Measurements from ENCODE around the gene CCDC159. TPM values are rescaled to one million over a fixed set of nuclear protein-coding genes. Genes with fewer than 3 reads are reported as not detected.
A peak's percentile ranks its signal among the peaks of the same experiment; 100 is the strongest.
"Not testable (repeated sequence)": the region's sequence is repeated elsewhere in the genome, so short reads cannot be mapped to it uniquely, and the experiment has no call there.

Gene CCDC159, protein sequence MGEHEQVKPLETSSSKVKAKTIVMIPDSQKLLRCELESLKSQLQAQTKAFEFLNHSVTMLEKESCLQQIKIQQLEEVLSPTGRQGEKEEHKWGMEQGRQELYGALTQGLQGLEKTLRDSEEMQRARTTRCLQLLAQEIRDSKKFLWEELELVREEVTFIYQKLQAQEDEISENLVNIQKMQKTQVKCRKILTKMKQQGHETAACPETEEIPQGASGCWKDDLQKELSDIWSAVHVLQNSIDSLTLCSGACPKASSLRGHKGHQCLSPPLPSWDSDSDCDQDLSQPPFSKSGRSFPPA
- total RNA-seq (2014; rRNA removed; shearing (Covaris generic)), result 0.63 and 0.68 TPM in 2 replicates

DNA sequence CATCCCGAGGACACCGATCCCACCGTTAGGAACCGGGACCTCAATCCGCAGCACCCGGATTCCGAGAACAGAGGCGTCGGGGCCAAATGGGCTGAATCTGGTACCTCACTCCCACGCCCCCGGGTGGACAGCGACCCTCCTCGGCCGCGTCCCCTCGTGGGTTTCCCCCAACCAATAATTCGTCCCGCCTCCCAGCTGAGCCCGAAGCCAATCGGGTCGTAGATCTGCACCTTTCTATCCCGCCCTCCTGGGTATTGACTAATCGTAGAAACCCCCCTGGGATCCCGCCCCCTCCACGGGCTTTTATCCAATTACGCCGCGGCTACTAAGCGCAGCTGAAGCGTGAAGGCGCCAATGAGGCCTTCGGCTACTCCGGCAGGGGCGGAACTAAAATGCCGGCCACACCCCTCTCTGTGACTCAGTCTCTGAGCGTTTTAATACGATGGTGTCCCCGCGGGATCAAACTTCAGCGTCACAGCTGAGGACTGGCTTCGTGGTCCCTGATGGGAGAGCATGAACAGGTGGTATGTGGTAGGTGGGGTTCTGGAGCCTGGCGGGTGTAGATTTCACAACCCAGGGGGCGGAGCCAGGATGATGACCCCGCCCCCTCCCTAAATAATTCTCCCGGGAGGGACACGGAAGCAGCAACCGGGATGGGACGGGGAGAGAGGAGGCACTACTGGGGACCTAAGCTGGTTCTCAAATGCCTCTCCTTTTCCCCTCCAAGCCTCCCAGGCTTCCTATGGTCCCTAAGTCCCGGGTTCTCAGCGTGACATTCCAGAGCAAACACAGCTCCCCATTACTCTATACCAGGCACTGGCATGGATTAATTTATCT lies at the start of gene CCDC159, which contains the start of gene TMEM205:
TSS of gene CCDC159 (plus strand) at position 416 of the 837 bp plus-strand sequence. CDS start at position 504, 88 bp downstream.
TSS of gene TMEM205 (minus strand) at position 165 of the 837 bp plus-strand sequence. CDS start 649 bp downstream, outside the sequence.
- peak; percentile 98 for DNase-seq (ENCODE audit: low read depth)

DNA sequence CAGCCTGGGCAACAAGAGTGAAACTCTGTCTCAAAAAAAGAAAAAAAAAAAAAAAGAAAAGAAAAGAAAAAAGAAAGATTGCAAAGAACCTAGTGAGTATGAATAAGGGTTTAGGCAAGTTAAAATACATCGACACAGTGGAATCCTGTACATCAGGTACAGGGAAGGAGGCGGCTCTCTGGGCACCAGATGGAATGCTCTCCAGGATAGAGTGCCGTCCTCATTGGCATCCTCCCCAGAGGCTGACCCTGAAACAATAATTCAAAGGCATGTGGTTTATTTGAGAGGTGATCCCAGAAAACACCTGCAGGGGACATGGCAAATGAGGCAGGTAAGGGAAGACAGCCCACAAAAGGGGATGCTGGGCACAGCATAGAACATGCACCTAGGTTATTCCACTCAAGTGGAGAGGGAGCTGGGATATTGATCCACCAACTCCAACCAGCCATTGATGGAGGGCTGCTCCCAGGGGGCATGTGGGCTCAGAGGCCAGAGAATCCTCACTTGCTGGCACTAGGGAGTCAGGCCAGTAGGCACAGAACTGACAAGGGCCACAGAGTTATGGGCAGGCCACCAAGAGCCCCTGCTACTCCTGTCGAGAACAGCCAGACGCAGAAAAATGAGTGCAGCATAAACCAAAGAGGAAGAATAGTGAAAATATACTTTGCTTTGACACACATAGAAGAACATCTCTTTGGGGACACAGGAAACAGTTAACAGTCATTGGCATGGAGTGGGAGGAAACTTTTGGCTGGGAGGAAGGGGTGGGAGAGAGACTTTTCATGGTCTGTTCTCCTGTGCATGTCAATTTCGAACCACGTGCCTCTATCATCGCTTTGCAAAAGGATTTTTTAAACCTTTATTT lies 46.1 kb upstream of the CCDC159 start:
- no peak for DNase-seq (ENCODE audit: low read depth)

DNA sequence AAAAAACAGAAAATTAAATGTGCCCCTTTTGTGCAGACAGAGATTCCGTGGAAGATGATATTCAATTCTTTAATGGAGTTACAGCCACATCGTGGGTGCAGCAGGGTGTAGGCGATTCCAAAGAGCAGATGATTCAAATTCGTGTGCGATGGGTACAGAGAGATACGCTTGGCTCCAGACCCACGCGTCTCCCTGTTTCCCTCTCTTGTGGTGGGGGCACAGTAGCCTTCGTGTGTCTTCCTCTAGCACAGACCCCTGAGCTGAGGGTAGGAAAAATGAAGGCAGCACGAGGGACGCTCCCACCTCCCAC lies 45.6 kb upstream of the CCDC159 start:
- no peak for DNase-seq (ENCODE audit: low read depth)

DNA sequence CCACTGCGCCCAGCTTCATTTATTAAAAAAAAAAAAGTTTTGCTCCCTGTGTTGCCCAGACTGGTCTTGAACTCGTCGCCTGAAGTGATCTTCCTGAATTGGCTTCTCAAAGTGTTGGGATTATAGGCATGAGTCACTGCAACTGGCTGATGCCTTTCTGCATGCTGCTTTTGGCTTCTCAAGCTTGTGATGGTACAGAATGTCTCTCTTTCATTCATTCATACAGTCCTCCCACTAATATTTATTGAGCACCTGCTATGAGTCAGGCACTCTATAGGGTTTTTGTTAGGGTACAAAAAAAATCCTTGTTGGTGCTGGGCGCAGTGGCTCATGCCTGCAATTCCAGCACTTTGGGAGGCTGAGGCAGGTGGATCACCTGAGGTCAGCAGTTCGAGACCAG lies 41.4 kb upstream of the CCDC159 start:
- DNase-seq (ENCODE audit: low read depth), result no peak

DNA sequence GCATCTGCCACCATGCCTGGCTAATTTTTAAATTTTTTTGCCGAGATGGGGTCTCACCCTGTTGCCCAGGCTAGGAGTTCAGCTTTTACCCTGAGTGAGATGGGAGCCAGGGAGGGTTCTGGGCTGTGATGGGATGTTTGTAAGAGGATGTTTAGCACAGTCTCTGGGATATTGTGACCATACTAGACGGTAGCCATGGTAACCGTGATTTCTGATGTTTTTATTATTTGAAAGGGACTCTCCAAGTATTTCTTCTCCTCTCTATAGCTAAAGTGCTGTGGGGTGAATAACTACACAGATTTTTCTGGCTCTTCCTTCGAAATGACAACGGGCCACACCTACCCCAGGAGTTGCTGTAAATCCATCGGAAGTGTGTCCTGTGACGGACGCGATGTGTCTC lies 40.0 kb upstream of the CCDC159 start:
- no peak for DNase-seq (ENCODE audit: low read depth)

DNA sequence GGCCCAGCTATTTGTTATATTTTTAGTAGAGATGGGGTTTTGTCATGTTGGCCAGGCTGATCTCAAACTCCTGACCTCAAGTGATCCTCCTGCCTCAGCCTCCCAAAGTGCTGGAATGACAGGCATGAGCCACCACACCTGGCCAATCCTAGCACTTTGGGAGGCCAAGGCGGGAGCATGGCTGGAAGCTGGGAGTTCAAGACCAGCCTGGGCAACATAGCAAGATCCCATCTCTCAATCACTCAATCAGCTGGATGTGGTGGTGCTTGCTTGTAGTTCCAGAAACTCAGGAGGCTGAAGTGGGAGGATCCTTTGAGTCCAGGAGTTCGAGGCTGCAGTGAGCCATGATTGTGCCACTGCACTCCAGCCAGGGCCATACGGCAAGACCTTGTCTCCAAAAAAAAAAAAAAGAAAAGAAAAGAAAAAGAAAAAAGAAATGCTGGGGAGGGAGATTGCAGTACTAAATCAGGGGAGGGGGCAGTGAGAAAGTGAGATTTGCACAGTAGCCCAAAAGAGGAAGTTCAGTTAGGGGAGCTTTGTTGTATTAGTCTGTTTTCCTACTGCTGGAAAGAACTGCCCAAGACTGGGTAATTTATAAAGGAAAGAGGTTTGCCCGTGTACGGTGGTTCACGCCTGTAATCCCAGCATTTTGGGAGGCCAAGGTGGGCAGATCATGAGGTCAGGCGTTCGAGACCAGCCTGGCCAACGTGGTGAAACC lies 25.9 kb upstream of the CCDC159 start:
- DNase-seq (ENCODE audit: low read depth), result not testable (repeated sequence)

DNA sequence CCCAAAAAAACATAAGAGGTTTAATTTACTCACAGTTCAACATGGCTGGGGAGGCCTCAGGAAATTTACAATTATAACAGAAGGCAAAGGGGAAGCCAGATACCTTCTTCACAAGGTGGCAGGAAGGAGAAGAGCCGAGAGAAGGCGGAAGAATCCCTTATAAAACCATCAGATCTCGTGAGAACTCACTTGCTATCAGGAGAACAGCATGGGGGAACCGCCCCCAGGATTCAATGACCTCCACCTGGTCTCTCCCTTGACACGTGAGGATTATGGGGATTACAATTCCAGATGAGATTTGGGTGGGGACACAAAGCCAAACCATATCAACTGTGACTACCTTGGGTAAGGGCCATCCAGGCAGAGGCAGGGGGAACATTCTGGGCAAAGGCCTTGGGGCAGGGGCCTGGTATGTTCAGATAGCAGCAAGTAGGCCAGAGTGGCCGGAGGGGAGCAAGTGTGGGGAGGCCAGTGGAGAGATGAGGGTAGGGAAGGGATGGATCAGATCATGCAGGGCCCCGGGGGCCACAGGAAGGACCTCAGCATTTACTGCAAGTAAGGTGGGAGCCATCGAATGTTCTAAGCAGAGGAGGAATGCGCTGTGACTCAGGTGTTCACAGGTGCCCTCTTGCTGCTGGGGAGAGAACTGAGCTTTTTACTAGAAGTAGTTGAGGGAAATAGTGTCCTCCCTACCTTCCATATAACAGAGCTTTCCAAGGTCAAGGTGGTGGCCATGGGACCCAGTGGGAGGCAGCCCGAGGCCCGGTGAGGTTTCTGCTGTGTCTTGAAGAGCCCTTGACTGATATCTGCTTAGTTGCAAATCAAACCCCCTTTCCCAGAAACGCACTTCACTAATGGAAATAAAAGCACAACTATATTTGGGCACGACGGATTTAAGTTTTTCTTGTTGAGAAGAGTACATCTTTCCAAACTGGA lies 24.9 kb upstream of the CCDC159 start:
- DNase-seq (ENCODE audit: low read depth), result no peak

DNA sequence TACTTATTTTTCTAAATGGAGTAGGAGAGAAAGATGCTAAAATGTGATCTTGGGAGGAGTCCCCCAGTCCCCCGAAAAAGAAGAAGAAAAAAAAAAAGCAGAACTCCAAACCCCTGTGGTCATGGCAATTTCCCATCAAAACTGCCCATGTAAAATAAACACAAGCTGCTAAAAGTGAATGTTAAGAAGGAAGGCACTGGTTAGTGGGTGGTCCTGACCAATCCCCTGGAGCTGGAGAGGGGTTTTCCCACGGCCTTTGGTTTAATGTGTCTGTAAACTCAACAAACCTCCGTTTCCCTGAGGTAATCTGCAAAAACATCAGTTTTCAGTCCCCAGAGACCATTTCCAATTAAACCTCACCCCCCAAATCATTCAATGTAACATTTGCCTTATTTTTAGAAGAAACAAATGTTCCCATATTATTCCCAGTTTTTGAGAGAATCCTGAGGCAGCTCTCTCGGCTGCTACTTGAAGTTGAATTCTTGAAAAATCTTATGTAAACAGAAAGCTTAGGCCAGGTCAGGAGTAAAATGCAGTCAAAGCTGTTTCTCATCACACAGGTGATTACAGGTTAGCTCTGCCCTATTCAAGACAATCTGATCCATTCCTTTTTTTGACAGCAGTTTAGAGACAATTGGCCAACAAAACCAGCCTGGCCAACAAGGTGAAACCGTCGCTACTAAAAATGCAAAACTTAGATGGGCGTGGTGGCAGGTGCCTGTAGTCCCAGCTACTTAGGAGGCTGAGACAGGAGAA lies 23.9 kb upstream of the CCDC159 start:
- peak; percentile 21 for DNase-seq (ENCODE audit: low read depth)

DNA sequence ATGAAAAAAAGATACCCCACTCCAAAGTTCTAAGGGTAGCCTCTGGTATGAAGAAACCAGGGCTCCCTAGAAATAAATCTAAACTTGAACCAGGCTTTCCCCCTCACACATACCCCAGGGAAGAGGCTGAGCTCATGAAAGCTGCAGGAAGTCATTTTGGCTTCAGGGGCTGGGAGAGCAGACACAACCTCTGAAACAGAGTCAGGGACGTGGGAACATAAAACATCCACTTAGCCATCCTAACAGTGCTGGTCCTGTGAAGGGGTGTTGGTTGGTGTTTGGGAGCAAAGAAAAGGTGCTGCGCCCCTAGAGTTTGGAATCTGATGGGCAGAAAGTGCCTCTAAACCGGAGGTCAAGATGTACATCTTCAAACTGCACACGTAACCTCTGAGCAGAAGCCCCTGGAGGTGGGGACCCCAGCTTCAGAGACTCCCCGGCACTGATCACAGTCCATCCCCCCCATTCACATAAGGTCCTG lies 22.7 kb upstream of the CCDC159 start:
- DNase-seq (ENCODE audit: low read depth), result no peak

DNA sequence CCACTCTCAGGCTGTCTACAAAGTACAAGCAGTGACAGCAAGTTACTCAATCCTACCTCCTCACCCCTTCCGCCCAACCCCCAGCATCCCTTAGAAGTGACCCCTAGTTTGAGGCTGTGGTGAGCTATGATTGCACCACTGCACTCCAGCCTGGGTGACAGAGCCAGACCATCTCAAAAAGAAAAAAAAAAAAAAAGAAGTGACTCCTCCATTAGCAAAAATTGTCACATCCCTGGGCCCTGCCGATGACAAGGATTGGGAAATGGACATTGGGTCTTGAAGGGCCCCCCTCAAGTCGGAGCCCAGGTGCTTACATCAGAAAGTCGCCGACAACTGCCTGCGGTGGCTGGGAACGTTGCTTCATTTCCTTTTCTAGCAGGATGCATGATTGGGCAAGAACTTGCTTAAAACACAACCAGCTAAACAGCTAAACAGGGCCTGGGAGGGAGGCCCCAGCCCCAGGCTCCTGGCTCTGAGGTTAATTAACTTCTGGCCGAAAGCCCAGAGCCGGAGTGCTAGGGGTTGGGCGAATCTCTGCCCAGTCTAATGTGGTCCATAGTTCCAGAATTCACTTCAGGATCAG lies 22.1 kb upstream of the CCDC159 start:
- peak; percentile 90 for DNase-seq (ENCODE audit: low read depth)

DNA sequence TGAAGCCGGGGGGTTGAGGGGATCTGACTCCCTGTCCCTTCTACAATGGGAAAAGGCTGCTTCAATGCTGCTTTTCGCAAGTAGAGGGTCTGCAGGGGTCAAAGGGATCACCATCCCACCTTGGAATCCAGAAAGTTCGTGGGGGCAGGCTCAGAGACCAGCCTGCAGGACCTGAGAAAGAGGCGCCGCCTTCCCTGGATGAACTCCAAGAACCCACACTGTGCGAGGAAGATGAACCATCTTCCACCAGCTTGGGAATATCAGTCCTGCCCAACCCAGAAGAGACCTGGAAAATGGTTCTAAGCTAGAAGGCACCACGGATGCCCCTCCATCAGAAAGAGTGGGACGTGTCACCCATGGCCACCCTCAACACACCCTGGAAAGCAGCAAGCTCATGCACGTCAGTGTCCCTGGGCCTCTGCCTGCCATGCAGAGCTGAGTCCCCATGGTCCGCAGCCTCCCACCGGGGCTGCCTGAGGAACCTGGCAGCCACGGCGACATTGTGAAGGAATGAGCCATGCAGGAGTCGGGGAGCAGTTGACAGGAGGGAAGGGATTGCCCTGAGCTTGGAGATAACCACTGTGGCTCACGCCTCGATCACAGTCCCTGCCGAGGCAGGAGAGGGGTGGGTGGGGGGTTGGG lies 21.4 kb upstream of the CCDC159 start:
- DNase-seq (ENCODE audit: low read depth), result no peak

DNA sequence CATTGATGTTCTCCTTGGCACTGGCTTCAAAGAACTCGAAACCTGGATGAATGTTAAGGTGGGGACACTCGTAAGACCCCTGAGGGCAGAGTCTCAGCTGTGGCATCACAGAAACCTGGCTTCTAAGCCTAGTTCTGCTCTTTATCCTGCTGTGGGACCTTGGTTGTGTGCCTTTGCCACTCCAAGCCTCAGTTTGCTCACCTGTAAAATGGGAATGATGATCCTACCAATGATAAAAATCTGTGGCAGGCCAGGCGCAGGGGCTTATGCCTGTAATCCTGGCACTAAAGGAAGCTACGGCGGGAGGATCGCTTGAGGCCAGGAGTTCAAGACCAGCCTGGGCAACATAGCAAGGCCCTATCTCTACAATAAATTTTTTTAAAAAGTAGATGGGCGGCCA lies 20.8 kb upstream of the CCDC159 start:
- DNase-seq (ENCODE audit: low read depth), result no peak

DNA sequence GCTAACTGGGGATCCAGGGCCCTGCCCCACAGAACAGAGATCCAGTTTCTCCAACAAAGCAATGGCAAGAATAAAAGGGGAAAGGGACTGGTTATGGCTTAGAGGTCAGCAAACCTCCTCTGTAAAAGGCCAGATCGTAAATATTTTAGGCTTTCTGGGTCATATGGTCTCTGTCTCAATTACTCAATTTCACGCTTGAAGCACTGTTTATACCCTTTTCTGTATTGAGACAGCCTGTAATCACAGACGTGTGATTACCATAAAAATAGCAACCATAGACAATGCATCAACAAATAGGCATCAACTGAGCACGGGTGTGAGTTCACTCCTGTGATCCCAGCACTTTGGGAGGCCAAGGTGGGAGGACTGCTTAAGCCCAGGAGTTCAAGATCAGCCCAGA lies 16.2 kb upstream of the CCDC159 start:
- DNase-seq (ENCODE audit: low read depth), result no peak

DNA sequence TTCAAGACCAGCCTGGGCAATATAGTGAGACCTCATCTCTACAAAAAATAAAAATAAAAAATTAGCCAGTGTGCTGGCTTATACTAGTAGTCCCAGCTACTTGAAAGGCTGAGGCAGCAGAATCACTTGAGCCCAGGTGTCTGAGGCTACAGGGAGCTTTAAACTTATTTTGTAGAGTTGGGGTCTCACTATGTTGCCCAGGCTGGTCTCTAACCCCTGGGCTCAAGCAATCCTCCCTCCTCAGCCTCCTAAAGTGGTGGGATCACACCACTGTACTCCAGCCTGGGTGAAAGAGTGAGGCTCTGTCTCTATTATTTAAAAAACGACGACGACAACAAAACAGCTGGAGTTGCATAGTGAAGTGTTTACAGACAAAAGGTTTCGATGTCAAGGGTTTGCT lies 14.8 kb upstream of the CCDC159 start:
- no peak for DNase-seq (ENCODE audit: low read depth)

DNA sequence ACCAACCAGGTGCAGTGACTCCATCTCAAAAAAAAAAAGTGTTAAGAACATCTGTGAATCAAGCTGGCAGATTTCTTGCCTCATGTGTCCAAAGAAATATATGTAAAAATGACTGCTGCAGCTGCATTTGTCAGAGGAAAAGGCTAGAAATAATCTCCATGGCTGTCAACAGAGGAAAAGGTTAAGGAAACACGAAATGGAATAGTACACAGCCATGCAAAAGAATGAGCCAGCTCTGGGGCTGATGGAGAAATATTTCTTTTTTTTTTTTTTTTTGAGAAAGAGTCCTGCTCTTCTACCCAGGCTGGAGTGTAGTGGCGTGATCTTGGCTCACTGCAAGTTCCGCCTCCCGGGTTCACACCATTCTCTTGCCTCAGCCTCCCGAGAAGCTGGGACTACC lies 13.5 kb upstream of the CCDC159 start:
- no peak for DNase-seq (ENCODE audit: low read depth)

DNA sequence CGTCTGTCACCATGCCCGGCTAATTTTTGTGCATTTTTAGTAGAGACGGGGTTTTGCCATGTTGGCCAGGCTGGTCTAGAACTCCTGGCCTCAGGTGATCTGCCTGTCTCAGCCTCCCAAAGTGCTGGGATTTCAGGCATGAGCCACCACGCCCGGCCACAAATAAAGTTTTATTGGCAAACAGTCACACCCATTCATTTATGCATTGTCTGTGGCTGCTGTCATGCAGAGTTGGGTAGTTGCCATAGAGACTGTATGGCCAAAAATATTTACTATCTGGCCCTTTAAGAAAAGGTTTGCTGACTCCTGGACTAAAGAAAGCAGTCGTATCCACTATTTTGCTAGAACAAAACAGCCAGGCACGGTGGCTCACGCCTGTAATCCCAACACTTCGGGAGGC lies 12.5 kb upstream of the CCDC159 start:
- not testable (repeated sequence) for DNase-seq (ENCODE audit: low read depth)

DNA sequence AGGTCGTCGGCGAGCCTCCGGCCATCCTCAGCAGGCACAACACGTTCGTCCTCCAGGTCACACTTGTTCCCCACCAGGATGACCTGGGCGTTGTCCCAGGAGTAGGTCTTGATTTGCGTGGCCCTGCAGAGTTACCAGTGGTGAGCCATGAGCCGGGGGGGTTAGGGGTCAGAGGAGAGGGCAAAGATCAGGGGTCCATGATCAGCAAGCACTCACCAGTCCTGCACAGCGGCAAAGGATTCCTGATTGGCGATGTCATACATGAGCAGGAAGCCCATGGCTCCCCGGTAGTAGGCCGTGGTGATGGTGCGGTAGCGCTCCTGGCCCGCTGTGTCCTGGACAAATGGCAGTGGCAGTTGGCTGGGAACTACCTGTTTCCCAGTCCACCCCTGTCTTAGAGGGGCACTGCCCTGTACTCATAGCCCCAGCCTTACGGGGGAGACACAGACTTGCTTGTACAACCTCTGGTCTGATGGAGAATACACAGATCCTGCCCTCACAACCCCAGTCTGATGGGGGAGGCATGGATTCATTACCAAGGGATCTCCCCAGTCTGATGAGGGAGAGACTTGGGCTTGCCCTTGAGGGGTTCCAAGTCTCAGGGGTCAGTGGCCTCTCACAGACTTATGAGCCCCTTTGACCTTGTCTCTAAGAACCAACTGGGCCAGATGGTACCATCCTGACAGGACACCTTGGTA lies 10.7 kb upstream of the CCDC159 start:
- no peak for DNase-seq (ENCODE audit: low read depth)

DNA sequence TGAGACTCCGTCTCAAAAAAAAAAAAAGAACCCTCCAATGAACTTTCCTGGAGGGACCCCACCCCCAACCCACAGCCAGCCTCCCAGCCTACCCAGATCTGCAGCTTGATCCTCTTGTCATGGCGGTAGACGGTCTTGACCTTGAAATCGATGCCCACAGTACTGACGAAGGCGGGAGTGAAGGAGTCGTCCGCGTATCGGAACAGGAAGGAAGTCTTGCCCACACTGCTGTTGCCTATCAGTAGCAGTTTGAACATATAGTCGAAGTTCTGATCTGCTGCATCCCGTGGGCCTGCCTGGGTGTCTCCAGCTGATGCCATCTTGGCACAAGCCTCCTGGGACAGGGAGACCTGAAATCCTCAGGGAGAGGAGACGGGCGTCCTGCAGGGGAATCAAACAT lies 9.2 kb upstream of the CCDC159 start:
- no peak for DNase-seq (ENCODE audit: low read depth)

All from Daoy (cell line).